ENCODE measurements around the gene SYNDIG1. TPM values are rescaled to one million over a fixed set of nuclear protein-coding genes. Genes with fewer than 3 reads are reported as not detected.

SYNDIG1 gene
- total RNA-seq, 1 experiment from 2014 or later, result 5.4 TPM

DNA sequence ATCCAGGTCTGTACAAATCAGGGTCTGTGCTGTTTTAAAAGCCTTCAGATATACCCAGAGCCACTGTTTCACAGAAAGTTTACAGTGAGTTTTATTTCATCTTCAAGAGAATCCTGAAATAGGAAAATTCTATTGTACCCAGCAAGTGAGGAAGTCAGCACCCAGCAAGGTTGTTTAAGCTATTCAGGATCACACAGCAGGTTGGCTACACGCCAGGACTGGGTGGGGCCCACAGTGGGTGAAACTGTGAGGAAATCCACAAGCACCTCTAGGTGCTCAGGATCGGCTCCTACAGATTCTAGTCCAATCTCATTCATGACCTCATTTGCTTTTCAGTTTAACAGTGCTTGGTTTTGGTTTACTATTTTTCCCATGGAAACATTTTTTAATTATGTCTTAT, 128.9 kb downstream of the SYNDIG1 start:
- Histone ChIP-seq H3K9ac (ENCODE audit: extremely low read depth, insufficient read length, low read length) (no peak overlapping the region), H3K4me2 (ENCODE audit: insufficient read depth, insufficient read length, low read length) (no peak overlapping the region), H2BK20ac (ENCODE audit: low read depth, low read length, poor library complexity, severe bottlenecking) (no peak overlapping the region), H3K23me2 (ENCODE audit: insufficient read length, low read depth, low read length, poor library complexity, severe bottlenecking) (no peaks in the 10 kb centered on the region), H3K9me3 (ENCODE audit: control insufficient read depth, low read depth, low read length) (no peaks in the 10 kb centered on the region), H3K4me1 (ENCODE audit: insufficient read depth, low read length) (no peaks in the 10 kb centered on the region), H2BK15ac (ENCODE audit: low read depth, low read length) (no peak overlapping the region), H4K5ac (ENCODE audit: insufficient read length, low read depth, low read length) (no peak overlapping the region), H4K8ac (replicated peaks; ENCODE audit: insufficient read length, low read depth, low read length) (no peak overlapping the region), H3K18ac (ENCODE audit: insufficient read length, low read depth, low read length) (no peak overlapping the region), H3K27me3 (ENCODE audit: insufficient read depth, low read length) (no peaks in the 10 kb centered on the region), H4K91ac (ENCODE audit: insufficient read length, low read depth, low read length) (no peak overlapping the region), H3K79me2 (ENCODE audit: insufficient read depth, low read length) (peaks cover 3% of the 10 kb centered on the region; the same call in 1 of the 2 replicates), H2BK120ac (ENCODE audit: low read depth, low read length, poor library complexity, severe bottlenecking) (no peak overlapping the region), H3K4ac (ENCODE audit: low read depth, low read length) (no peak overlapping the region), H3T11ph (ENCODE audit: low read length) (no peak overlapping the region), H4K20me1 (ENCODE audit: control insufficient read depth, insufficient read depth, insufficient read length) (no peaks in the 10 kb centered on the region), H2AK5ac (ENCODE audit: insufficient read length, low read length) (no peak overlapping the region), H3K27ac (ENCODE audit: insufficient read length, low read depth, low read length) (no peak overlapping the region), H2AFZ (ENCODE audit: low read length) (no peak overlapping the region), H3K56ac (ENCODE audit: insufficient read length, low read depth, low read length) (no peak overlapping the region), H3K14ac (ENCODE audit: insufficient read depth, low read length) (no peak overlapping the region), H2BK12ac (ENCODE audit: insufficient read length, low read depth, low read length) (no peak overlapping the region), H3K23ac (ENCODE audit: insufficient read length, low read depth, low read length) (no peak overlapping the region), H2BK5ac (ENCODE audit: insufficient read length, low read length) (no peak overlapping the region), H3K79me1 (ENCODE audit: insufficient read depth, low read depth, low read length, poor library complexity, severe bottlenecking) (no peaks in the 10 kb centered on the region)
- DNase-seq, result no peak
- TF ChIP-seq, protein P1, sequence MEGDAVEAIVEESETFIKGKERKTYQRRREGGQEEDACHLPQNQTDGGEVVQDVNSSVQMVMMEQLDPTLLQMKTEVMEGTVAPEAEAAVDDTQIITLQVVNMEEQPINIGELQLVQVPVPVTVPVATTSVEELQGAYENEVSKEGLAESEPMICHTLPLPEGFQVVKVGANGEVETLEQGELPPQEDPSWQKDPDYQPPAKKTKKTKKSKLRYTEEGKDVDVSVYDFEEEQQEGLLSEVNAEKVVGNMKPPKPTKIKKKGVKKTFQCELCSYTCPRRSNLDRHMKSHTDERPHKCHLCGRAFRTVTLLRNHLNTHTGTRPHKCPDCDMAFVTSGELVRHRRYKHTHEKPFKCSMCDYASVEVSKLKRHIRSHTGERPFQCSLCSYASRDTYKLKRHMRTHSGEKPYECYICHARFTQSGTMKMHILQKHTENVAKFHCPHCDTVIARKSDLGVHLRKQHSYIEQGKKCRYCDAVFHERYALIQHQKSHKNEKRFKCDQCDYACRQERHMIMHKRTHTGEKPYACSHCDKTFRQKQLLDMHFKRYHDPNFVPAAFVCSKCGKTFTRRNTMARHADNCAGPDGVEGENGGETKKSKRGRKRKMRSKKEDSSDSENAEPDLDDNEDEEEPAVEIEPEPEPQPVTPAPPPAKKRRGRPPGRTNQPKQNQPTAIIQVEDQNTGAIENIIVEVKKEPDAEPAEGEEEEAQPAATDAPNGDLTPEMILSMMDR (conservative IDR thresholded peaks at IDR 0.05), result no peak
- WGBS (ENCODE audit: extremely low coverage, insufficient read length, low lambda C conversion rate), result no CpG with 5 or more reads among the region's 2 CpGs
- Mint-ChIP-seq H3K4me1 (no peaks in the 10 kb centered on the region), H3K36me3 (ENCODE audit: insufficient read depth in 1 of 3, low read depth in 3 of 3) (peaks cover 0 to 4% (median 2%) of the 10 kb centered on the region in 3 experiments; a peak in 3 of 7 replicates), H3K9me3 (peaks cover 11 to 17% of the 10 kb centered on the region in 2 experiments; a peak in 4 of 5 replicates), H3K4me3 (no peak overlapping the region), H3K27ac (no peak overlapping the region), H3K27me3 (ENCODE audit: low read depth) (no peaks in the 10 kb centered on the region; the same call in 1 of the 2 replicates)
